Ureter (tissue), 1 donor: Measurements from ENCODE around the gene CLIC1. TPM values are rescaled to one million over a fixed set of nuclear protein-coding genes. Genes with fewer than 3 reads are reported as not detected.

Experiments used
- DNase-seq: peaks from one replicate; pipeline ENCODE4 v3.0.0-alpha.2; 2020; ENCODE audit warnings: low spot score
- total RNA-seq: library from RNA; stranded (reverse); gene quantifications from one replicate; pipeline ENCODE4 v1.2.4, GENCODE V29; 2023
- donor health status: DM: yes; HTN: yes; CAD: no.

CLIC1 gene
- total RNA-seq, 1 donor from 2014 or later, result 276 TPM

DNA sequence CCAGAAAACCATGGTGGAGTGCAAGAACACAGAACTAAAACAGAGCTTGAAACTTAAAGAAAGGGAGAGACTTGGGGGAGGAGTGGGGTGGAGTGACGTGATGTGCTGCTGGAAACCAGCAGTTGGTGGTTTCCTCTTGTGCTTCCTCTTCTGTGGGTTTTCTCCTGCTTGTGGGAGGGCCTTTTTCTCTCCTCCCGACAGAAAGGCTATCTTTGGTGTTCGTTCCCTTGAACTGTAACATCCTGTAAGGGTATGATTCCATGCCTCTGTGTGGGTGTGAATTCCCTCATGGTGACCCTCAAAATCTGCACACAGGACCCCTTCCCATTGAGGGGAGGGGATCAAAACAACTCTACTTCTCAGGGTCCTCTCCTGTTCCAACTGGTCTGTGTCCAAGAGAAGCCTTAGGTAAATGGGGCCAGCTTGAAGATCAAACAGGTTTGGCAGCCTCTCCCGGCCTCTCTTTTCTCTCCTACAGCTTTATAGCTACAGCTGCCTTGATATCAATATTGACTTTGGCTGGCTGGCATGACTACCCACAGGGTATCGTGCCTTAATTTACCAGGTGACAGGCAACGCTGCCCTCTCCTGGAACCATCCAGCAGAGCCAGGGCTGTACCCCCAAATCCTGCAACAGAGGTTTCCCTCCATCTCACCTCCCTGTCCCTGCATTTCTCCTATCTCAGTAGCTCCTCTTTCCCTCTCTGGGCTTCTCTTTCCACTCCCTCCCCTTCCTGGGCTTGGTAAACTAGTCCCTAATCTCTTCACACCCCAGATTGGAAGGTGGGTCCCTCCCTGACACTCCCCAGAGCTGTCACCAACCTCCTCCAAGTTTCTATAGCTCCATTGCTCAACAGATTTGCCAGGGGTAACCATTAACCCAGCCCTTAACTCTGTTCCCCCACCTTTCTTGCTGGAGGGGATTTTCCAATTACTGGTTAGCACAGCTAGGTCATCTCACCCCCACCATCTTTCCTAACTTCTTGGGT lies 2.0 kb upstream of the CLIC1 start:
- peak; percentile 79 for DNase-seq

DNA sequence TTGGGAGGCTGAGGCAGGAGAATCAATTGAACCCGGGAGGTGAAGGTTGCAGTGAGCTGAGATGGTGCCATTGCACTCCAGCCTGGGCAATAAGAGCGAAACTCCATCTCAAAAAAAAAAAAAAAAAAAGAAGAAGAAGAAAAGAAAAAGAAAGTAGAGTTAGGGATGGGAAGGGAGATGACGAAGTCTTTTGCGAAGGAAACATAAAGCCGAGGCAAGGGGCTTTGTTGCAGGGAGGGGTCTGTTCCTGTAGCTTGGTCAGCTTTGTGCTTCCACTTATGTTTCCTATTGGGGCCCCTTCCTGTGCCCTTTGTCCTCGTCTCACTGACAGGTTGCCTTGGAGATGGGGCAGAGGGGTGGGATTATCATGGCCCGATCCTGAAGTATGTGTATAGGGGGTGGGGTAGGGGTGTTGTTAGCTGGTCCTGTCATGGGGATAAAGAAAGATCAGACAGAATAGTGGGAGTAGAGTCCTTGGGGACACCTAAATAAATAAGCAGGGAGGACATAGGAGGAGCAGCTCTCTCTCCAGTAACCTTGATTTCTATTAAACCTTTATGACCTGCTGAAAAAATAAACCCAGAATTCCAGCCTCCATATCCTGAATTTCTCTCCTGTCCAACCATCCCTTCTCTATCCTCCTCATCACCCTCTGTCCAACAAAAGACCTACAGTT lies 1.1 kb upstream of the CLIC1 start:
- DNase-seq, result no peak

DNA sequence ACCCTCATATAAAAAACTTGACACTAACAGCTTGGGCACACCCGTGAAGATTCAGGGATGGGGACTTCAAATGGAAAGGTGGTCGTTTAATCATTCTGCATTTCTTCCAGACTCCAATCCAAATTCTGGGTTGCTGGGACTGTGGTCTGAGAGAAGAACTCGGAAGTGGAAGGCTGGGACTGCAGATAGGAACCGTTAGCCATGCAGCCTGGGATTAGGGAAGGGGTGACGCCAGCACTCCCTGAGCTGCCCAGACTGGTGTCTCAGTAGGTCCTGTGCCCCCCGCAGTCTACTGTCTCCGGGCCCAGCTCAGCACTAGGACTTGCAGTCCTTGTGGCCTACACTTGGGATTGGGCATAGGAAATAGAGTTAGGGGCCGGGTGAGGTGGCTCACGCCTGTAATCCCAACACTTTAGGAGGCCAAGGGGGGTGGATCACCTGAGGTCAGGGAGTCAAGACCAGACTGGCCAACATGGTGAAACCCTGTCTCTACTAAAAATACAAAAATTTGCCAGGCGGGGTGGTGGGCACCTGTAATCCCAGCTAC lies 511 bp upstream of the CLIC1 start:
- no peak for DNase-seq

DNA sequence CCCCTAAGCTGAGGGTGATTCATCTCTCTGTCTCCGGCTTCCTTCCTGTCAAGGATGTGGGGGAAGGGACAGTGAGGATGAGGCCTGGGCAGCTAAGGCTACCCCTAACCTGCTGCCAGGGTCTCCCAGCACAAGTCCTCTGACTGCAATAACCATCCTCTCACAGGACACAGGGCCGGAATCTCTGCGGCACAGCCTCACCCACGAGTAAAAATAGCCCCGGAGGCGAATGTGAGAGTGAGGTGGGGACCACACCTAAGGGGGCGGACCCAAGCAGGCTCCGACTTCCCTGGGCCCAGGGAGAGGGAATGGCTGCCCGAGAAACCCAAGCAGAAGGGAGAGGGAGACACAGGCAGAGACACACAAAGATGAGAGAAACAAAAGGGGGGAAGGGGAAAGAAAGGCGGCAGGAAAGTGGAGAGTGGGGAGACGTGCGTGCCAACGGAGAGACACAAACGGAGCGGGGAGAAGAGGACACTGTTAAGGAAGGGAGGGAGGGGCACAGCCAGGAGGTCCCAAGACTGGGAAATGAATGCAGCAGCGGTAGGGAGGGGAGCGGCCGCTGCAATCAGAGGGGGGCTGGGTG lies 1.4 kb downstream of the CLIC1 start:
- DNase-seq, result peak; percentile 69

DNA sequence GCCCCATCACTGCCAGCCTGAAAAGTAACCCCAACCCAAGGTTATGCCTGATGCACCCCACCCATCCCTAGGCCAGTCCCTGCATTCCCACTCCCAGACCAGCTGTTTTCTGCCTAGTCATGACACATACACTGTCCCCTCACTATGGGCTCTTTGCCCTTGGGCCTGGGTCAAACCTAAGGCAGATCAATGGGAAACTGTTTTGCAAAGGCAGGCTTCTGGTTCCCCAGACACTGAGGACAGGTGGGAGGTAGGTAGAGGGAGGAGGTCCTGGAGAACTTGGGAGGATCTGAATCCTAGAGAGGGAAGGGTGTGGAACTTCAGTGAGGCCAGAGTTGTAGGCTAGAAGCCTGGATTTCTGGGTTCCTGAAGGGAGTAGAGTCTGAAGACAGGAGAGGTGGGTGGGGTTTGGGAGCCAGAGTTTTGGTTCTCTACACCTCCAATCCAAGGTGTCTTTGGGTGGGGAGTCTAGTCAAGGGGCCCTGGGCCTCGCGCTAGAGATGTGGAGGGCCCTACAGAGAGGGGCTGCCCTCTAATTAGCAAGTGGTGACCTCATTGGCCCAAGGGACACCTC lies 2.0 kb downstream of the CLIC1 start:
- no peak for DNase-seq

DNA sequence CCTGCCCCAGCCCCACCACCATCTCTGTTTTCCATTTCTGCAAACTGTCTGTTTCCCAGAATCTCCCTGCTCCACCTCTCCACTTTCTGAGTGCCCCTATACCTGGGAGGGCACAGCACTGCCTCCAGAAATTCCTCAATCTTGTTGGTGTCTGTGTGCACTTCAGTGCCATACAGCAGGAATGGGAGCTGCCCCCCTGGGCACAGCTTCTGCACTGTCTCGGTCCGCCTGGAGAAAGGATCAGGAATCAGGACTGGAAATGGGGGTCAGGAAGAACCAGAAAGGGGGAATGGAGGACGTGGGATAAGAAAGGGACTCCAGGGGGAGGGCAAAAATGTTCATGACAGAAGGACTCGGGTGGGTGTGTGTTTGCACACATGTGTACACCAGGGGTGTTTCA lies 2.6 kb downstream of the CLIC1 start:
- DNase-seq, result no peak

DNA sequence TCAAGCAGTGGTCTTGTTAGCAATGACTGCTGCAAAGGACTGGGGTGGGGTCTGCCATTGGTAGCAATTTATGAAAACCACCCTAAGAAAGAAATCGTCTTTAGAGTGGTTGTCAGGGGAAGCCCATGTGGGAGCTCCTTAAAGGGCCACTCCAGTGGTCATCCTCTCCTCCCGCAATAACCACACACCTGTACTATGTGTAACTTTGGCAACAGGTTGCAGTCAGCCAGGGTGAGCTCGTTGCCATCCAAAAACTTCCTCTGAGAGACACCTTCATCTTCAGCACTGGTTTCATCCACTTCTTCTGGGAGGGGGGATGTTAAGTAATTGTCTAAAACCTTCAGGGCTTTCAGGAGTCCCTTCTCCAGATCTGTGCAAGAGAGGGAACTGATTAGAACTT lies 4.3 kb downstream of the CLIC1 start:
- no peak for DNase-seq

DNA sequence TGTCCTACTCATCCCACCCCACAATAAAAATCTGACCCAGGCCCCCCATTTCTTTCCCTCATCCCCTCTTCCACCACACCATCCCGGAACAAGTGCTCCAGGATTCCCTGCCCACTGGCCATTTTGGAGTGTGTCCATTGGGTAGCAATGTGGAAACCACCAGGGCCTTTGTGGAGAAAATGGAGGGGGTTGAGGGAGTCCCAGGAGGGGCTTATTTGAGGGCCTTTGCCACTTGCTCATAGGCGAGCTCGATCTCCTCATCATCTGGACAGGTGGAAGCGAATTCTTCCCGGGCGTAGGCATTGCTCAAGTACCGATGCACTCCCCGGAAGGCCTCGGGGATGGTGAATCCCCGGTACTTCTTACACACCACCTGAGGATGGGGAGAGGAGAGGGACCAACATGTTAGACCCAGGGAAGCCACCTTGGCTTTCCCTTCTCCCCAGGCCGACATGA lies 5.7 kb downstream of the CLIC1 start:
- DNase-seq, result no peak

DNA sequence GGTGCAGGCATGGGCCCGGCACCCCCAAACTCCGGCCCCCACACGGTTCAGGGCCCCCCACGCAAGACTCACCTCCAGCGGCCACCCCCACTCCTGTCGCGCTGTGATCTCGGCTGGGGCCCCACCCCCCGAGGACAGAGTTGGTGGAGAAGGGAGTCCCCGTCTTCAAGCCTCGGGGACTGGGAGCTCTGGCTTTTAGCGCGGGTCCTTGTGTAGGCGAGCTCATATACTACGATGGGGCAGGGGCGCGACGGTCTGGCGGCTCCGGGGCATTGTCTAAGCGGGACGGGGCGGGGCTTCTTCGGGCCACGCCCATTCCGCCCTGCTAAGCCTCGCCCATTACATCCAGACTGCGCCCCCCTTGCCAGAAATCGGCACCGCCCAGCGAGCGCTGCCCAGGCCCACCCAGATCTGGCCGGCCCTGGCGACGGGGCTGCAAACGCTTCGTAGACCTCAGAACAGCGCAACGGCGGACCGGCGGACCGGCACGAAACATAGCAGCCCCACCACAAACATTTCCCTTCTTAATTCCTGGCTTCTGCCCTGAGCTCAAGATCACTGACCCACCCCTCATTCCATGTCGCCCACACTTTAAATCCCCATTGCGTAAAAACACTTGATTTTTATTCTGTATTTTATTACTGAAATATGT lies 6.2 kb downstream of the CLIC1 start:
- peak; percentile 87 for DNase-seq

DNA sequence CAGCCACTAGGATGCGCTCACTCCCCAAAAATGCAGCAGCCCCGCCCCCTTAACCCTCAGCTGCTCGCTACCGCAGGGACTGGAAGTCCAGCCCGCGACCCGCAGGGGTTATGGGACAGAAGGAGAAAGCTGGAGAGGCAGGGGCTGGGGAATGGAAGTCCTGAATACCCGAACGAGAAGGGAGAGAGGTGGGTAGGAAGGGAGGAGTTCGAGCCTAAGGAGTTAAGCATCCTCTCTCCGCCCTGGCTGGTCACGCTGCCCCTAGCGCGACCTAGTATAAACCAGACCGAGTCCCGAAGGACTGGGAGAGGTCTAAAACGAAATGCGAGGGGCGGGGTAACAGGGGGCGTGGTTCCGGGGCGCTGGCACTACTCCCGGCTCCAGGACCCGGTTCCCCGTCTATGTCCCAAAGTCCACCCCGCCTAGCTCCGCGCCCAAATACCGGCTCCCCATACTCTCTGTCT lies 6.8 kb downstream of the CLIC1 start:
- DNase-seq, result peak; percentile 94

DNA sequence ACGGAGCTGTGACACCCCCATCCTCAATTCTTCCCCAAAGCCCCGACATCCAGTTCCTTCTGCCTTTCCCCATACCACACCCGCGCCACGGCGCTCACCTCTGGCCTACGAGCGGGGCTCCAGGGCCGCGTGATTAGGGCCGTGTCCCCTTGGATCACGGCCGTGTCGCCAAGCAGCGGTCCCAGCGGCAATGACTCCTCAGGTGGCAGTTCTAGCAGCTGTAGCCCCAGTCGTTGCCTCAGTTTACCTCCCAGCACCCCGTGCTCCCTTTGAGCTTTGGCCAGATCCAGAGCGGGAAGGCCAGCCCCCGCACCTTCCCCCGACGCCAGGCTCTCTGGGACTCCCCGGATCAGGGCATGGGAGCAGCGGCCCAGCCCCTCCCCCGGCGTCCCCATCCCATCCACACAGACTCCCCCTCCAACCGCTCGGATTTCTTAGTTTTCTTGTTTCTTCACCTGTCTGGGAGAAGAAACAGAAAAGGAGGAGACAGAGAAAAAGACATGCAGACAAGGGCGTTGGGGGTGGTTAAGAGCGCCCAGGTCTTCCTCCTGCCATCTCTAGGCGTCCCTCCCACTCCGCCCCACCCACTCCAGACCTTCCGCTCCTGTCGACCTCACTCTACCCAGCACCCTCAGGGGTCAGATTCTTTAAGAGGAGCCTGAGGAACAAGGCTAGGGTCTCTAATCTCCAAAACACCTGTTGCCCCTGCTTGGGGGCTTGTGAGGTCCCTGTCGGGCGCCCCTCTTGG lies 7.4 kb downstream of the CLIC1 start, which contains the start of gene DDAH2:
Gene DDAH2 (minus strand): TSS at position 533 of the 748 bp plus-strand sequence. CDS start 138 bp downstream, at position 395.
- DNase-seq, result no peak

DNA sequence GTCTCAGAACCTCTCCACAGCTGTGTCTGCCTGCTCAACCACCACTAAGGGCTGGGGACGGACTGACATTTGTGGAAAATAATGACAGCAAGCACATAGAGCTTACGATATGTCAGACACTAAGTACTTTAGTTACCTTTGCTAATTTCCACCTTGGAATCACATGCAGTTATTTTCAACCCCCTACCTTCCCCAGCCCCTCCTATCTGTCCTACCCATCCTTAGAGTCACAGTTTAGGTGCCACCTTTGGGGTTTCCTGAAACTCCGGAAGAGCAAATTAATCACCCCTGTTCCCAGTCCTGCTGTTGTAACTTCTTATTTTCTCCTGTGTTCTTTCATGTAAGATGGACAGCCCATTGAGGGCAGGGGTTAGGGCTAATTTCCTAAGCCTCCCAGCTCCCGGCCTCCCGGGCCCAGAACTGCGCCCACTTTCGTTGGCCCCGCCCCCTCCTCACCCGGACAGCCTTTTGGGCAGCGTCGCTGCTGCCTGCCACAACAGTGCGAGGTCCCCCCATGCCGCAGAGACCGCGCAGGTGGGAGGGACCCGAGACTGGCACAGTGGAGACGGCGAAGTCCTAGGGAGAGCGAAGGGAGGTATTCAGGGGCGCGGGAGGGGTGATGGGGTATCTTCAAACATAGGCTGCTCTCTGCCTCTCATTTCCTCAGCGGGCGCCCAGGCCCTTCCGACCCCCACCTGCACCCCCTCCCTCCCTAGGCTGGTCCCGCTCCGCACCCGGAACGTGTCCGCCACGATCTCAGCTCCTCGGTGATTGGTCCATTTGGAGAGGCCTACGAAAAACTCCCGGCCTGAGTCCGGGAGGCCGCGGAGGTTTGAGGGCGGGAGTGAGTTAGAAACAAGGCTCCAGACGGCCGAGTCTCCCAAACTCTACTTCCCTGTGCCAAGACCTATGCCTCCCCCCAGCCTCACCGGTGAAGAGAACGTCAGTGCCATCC lies 8.3 kb downstream of the CLIC1 start:
- DNase-seq, result no peak

DNA sequence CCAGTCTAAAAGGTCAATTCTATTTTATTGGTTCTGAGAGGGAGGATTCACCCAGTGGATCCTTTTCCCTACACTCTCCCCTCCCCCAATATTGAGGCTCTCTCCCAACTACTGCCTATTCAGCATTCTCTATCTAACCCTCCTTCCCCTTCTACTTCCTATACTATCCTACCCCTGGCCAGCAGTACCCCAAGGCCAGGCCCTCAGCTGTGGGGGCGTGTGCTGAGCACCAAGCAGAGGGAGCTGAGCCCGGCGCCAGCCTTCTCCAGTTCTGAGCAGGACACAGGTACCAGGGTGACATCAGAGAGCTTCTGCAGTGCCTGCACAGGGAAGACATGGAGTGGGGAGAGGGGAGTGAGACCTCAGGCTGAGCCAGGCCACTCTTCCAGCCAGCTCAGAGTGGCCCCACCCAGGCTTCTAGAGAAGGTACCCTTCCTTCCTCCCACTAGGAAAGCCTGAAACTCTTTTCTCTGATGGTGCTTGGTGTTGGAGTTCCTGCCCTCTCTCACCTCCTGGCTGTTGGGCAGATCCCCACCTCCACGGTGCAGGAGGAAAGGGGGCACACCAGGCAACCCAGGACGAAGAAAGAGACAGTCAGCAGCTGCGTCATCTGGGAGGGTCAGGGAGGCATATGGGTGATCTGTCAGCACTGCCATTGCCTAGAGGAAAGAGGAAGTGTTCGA lies 9.2 kb downstream of the CLIC1 start:
- no peak for DNase-seq

DNA sequence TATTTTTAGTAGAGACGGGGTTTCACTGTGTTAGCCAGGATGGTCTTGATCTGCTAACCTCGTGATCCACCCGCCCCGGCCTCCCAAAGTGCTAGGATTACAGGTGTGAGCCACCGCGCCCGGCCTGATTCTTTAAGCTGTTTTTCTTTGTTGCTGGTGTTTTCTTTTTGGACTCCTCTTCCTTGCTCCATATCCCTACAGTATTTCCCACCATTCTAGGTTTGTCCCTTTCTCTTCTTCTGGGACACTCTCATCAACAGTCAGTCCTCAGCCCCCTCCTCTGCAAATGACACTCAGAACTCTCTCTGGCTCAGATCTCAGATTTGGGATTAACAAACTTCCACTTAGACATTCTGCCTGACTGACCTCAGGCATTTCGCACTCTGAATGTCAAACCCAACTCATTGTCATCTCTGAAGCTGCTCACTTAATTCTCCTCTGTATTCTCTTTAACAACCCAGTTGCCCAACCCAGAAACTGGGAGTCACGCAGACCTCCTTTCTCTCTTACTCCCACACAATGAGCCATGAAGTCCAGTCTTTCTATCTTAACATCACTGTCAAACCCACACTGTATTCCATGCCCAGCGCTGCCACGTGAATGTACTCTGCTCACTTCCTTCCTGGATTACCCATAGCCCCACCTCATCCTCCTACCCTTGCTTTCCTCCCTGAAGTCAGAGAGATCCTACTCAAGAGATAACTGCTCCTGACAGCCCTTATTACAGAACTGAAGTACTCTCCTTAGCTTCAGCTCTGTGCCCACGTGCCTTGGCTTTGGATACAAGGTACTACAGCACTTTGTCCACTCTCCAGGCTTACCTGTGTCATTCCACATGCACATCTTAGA lies 10.6 kb downstream of the CLIC1 start:
- DNase-seq, result no peak

DNA sequence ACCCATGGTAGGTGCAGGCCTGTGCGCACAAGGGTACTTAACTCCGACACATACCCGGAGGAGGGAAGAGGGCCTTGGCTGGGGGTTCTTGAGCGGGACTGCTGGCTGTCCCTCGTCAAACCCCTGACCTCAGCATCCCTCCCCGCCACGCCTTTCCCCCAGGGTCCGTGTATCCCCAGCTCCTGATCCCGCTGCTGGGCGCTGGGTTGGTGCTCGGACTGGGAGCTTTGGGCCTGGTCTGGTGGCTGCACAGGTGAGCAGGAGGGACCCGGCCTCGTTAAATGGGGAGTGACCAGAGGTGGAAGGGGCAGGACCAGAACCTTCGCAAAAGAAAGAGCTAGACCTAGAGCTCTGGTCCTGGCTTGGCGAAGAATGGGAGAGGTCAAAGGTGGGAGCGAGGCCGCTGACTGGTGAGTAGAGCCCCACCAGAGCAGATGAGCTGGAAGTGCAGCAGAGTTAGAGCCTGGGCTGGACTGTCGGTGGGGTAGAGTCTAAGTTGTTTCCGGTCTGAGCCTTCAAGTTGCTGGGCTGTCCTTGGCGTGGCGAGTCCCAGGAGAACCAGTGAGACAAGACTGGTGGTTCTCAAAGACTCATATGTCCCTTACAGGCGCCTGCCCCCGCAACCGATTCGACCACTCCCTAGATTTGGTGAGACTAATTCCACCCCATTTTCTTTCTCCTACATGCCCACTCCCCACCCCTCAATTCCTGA lies 12.2 kb downstream of the CLIC1 start:
- no peak for DNase-seq

DNA sequence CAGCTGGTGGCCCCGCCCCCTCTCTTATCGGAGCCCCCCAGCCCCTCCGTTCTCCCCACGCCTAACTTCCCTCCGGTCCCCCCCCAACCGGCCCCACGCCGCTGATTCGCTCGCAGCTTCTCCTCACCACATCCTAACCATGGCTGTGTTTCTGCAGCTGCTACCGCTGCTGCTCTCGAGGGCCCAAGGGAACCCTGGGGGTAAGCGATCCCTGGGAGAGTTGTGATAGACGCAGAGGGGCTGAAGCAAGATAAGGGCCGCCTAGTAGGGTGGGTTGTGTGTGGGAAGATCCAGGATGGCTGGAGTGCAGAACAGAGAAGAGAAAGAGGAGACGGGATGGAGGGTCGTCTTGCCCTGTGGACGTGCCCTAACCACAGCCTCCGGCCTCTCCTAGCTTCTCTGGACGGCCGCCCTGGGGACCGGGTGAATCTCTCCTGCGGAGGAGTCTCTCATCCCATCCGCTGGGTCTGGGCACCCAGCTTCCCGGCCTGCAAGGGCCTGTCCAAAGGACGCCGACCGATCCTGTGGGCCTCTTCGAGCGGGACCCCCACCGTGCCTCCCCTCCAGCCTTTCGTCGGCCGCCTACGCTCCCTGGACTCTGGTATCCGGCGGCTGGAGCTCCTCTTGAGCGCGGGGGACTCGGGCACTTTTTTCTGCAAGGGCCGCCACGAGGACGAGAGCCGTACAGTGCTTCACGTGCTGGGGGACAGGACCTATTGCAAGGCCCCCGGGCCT lies 12.9 kb downstream of the CLIC1 start, which contains the start of gene MPIG6B:
Gene MPIG6B (plus strand): TSS at position 129 of the 735 bp plus-strand sequence. CDS start 11 bp downstream, at position 140.
- no peak for DNase-seq
